Right lobe of liver (tissue), 4 donors: ENCODE measurements around the gene RPTOR.

Experiments
- CTCF ChIP-seq, 4 donors: fragments of 200-600 bp in 3 of 4; fragments of 450-650 bp in 1 of 4; IDR thresholded peaks; one replicate each; pipeline versions ENCODE4 v1.5.1 to v1.8.0; 2016 to 2022; ENCODE audit warnings: antibody characterized with exemption in 4 of 4, mild to moderate bottlenecking in 2 of 4
- POLR2A ChIP-seq: fragments of 450-650 bp; IDR thresholded peaks from one replicate; pipeline ENCODE4 v1.6.1; 2017; ENCODE audit warnings: antibody characterized with exemption, mild to moderate bottlenecking
- donor health status: DM: no; HTN: no; CAD: no.
- donor health status: DM: no; HTN: no; CAD: no.
- donor health status: DM: no; HTN: yes; CAD: no.

GRCh38 chr17:80516171-80516932 lies 28.3 kb upstream of the RPTOR start:
- TF ChIP-seq POLR2A, result no peak
- no peak for TF ChIP-seq CTCF (IDR thresholded peaks at IDR 0.05)
